Thyroid gland (tissue), 4 donors: ENCODE results near the gene OSMR. TPM values are rescaled to one million over a fixed set of nuclear protein-coding genes. Genes with fewer than 3 reads are reported as not detected.

ENCODE experiments used
- DNase-seq, 2 donors: peaks; one replicate each; pipeline ENCODE4 v3.0.0-alpha.2; 2019
- H3K27ac ChIP-seq, 3 donors: fragments of 200-600 bp; sonication (generic); 1 replicate in 2 of 3; 2 replicates in 1 of 3; pipeline ENCODE4 v1.5.1; 2016 to 2019; ENCODE audit warnings: mild to moderate bottlenecking in 1 of 3, moderate library complexity in 1 of 3
- H3K27me3 ChIP-seq: fragments of 200-600 bp; sonication (generic); one replicate; pipeline ENCODE4 v1.5.1; 2019
- H3K36me3 ChIP-seq, 2 donors: fragments of 200-600 bp; sonication (generic); one replicate each; pipeline ENCODE4 v1.5.1; 2016 to 2019
- H3K4me1 ChIP-seq, 2 donors: fragments of 200-600 bp; sonication (generic); one replicate each; pipeline ENCODE4 v1.5.1; 2017 to 2019
- H3K4me3 ChIP-seq, 3 donors: fragments of 200-600 bp; sonication (generic); replicated peaks in 1 of 3; 1 replicate in 2 of 3; 2 replicates in 1 of 3; pipeline ENCODE4 v1.5.1; 2016; ENCODE audit warnings: mild to moderate bottlenecking in 1 of 3
- H3K9me3 ChIP-seq: fragments of 200-600 bp; sonication (generic); one replicate; pipeline ENCODE4 v1.5.1; 2017
- CTCF ChIP-seq, 6 experiments: fragments of 200-600 bp in 3 of 6; fragments of 450-650 bp in 3 of 6; sonication (generic) in 3 of 6; IDR thresholded peaks; one replicate each; pipeline ENCODE4 v1.5.1; 2016 to 2019; ENCODE audit warnings: antibody characterized with exemption in 6 of 6, mild to moderate bottlenecking in 2 of 6, inconsistent platforms in 1 of 6, moderate library complexity in 1 of 6
- POLR2A ChIP-seq, 2 donors: fragments of 450-650 bp; IDR thresholded peaks; one replicate each; pipeline ENCODE4 v1.6.1; 2017; ENCODE audit warnings: antibody characterized with exemption in 2 of 2, mild to moderate bottlenecking in 2 of 2, moderate library complexity in 1 of 2
- WGBS, 2 donors: methylation state at CpG; one replicate each; pipeline ENCODE4 v1.1.5; 2017; 5-methylcytosine and 5-hydroxymethylcytosine counted together
- intact Hi-C: fragments of 100-400 bp; cut with DNase I; formaldehyde crosslinking; loops from one replicate; pipeline ENCODE4 v1.15.1; 2023
- total RNA-seq, 4 donors: library from RNA; depleted of rRNA; stranded (reverse); fragments of >200 nt; gene quantifications; one replicate each; pipeline ENCODE4 v1.2.3, GENCODE V29; 2016

OSMR gene
- total RNA-seq, 4 donors from 2014 or later = 18.2 to 104 (median 33.9) TPM

DNA sequence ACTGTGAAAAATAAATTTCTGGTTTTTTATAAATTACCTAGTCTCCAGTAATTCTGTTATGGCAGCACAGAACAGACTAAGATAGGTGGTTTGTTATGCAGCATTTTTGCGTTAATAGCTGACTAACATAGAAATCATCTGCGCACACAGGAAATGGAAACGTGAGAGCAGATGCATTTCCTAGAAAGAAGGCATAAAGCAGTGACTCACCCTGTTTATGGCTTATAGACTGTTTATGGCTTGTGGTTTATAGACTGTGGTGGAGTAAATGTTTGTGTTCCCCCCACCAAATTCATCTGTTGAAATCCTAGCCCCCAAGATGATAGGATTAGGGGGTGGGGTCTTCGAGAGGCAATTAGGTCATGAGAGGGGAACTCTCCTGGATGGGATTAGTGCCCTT is 18.3 kb upstream of the OSMR start:
- no peaks in the 10 kb centered on the region for H3K9me3 ChIP-seq
- H3K27ac ChIP-seq = no peak overlapping the region
- peaks cover 0 to 5% of the 10 kb centered on the region in 2 donors for H3K4me1 ChIP-seq
- intact Hi-C loops = no loop called here
- DNase-seq = no peak
- H3K4me3 ChIP-seq = no peak overlapping the region
- 91% methylated on average over 4 of the region's 4 CpGs for WGBS, 2 donors
- no peaks in the 10 kb centered on the region for H3K36me3 ChIP-seq
- no peaks in the 10 kb centered on the region for H3K27me3 ChIP-seq
- TF ChIP-seq CTCF (IDR thresholded peaks at IDR 0.05) (no peak), POLR2A (IDR thresholded peaks at IDR 0.05) (no peak)

DNA sequence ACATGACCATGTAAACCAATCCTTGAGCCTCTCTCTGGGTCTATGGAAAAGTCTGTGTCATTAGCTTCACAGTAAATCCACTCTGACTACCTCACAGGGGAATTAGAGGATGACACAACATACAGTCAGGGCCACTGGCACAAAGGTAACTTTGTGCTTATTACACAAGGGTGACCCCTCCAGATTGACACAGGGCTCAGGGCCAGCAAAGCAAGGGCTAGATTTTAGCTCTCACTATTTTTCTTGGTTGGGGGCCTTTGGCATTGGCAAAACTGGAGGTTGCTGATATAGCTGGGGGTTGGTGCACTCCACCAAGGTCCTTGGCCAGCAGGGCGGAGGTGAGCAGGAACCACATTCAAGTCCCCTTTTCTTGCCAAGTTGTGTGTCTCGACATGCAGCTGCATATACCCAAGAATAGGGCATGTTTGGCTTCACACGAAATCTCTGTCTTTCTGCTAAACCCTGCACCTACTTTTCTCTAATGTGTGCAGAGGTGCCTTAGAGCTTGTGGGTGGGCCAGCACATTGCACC is 15.2 kb upstream of the OSMR start:
- intact Hi-C loops = no loop called here
- Histone ChIP-seq H3K36me3 (no peaks in the 10 kb centered on the region), H3K27me3 (no peaks in the 10 kb centered on the region), H3K4me1 (peaks cover 0 to 5% of the 10 kb centered on the region in 2 donors), H3K9me3 (no peaks in the 10 kb centered on the region), H3K27ac (no peak overlapping the region), H3K4me3 (no peak overlapping the region)
- 90 to 93% methylated on average over 3 of the region's 3 CpGs for WGBS, 2 donors
- DNase-seq = no peak
- TF ChIP-seq CTCF (IDR thresholded peaks at IDR 0.05) = no peak
- TF ChIP-seq POLR2A (IDR thresholded peaks at IDR 0.05) = no peak

GRCh38 chr5:38831117-38831516 is 14.7 kb upstream of the OSMR start:
- Histone ChIP-seq H3K27me3 (no peaks in the 10 kb centered on the region), H3K36me3 (no peaks in the 10 kb centered on the region), H3K9me3 (no peaks in the 10 kb centered on the region), H3K27ac (no peak overlapping the region), H3K4me3 (no peak overlapping the region), H3K4me1 (peaks cover 0 to 5% of the 10 kb centered on the region in 2 donors)
- WGBS, 2 donors = 78 to 94% methylated on average over 5 of the region's 5 CpGs
- intact Hi-C loops = no loop called here
- no peak for DNase-seq
- TF ChIP-seq CTCF (IDR thresholded peaks at IDR 0.05) (no peak), POLR2A (IDR thresholded peaks at IDR 0.05) (no peak)

DNA sequence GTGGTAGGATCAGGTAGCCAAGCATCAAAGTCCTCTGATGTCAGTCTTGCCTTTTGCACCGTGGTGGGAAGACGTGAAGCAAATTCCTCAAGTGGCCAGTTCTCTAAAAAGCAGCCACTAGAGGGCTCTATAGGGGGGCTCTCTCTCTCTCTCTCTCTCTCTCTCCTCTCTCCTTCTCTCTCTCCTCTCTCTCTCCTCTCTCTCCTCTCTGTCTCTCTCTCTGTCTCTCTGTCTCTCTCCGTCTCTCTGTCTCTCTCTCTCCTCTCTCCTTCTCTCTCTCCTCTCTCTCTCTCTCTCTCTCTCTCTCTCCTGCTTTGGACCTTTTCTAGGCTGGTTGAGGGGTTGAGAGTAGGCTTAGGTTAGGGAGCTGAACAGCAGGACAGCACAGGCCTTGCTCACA is 13.9 kb upstream of the OSMR start:
- Histone ChIP-seq H3K9me3 (no peaks in the 10 kb centered on the region), H3K27me3 (no peaks in the 10 kb centered on the region), H3K27ac (no peak overlapping the region), H3K4me3 (no peak overlapping the region), H3K36me3 (no peaks in the 10 kb centered on the region), H3K4me1 (peaks cover 0 to 5% of the 10 kb centered on the region in 2 donors)
- intact Hi-C loops = no loop called here
- DNase-seq = peak in 1 of 2 donors; percentile 18
- TF ChIP-seq CTCF (IDR thresholded peaks at IDR 0.05) (peak in 5 of 6 experiments; percentile 9 to 81 (median 48)), POLR2A (IDR thresholded peaks at IDR 0.05) (no peak)
- WGBS, 2 donors = 33 to 40% methylated on average over 3 of the region's 3 CpGs

GRCh38 chr5:38832810-38833209 is 13.0 kb upstream of the OSMR start:
- Histone ChIP-seq H3K4me3 (no peak overlapping the region), H3K9me3 (no peaks in the 10 kb centered on the region), H3K27me3 (no peaks in the 10 kb centered on the region), H3K36me3 (no peaks in the 10 kb centered on the region), H3K27ac (no peak overlapping the region), H3K4me1 (peaks cover 0 to 9% of the 10 kb centered on the region in 2 donors)
- TF ChIP-seq POLR2A (IDR thresholded peaks at IDR 0.05) (no peak), CTCF (IDR thresholded peaks at IDR 0.05) (no peak)
- intact Hi-C loops = no loop called here
- 86% methylated on average over 4 of the region's 4 CpGs for WGBS, 2 donors
- DNase-seq = no peak
